ENCODE measurements around the gene ARHGAP32.

DNA sequence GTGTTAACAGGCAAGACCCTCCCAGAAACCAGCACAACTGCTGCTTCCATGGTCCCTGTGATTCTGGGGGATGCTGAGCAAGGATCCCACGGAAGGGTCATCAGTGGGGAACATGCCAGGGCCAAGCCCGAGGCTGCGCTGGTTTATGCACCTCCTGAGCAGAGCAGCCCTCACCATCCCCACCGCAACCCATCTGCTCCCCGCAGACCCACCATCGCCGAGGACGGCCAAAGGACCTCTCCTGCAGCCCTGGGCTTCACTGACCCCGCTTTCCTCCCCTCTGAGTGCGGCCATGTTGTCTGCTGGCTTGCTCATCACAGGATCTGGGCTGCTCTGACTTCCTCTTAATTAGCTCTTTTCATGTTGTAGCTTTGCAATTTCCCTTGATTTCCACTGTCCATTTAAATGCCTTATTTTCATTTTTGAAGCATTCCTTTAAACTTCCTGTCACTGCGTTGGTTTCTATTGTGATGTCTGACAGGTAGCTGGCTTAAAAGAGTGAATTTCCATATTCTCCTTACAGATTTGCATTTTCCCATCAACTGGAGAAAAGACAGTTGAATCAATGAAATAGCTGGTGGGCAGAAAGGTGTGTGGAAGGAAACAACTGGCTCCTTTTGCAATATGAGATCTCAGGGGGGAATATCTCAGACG, 264.3 kb downstream of the ARHGAP32 start:
- TF ChIP-seq, protein P1, sequence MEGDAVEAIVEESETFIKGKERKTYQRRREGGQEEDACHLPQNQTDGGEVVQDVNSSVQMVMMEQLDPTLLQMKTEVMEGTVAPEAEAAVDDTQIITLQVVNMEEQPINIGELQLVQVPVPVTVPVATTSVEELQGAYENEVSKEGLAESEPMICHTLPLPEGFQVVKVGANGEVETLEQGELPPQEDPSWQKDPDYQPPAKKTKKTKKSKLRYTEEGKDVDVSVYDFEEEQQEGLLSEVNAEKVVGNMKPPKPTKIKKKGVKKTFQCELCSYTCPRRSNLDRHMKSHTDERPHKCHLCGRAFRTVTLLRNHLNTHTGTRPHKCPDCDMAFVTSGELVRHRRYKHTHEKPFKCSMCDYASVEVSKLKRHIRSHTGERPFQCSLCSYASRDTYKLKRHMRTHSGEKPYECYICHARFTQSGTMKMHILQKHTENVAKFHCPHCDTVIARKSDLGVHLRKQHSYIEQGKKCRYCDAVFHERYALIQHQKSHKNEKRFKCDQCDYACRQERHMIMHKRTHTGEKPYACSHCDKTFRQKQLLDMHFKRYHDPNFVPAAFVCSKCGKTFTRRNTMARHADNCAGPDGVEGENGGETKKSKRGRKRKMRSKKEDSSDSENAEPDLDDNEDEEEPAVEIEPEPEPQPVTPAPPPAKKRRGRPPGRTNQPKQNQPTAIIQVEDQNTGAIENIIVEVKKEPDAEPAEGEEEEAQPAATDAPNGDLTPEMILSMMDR (IDR thresholded peaks at IDR 0.05) = no peak
- TF ChIP-seq ZFX (IDR thresholded peaks at IDR 0.05; ENCODE audit: borderline replicate concordance) = no peak

Data from 22Rv1 (cell line).